GM12875 (cell line): ENCODE results near the gene LDHA.
"Not testable (repeated sequence)": the region's sequence is repeated elsewhere in the genome, so short reads cannot be mapped to it uniquely, and the experiment has no call there.

Experiments used
- H3K4me3 ChIP-seq: one replicate; pipeline ENCODE4 v1.5.1; 2011; ENCODE audit warnings: low read depth, low read length, control low read depth
- TF ChIP-seq, protein P1 (sequence below): IDR thresholded peaks from 2 replicates; pipeline ENCODE4 v1.5.1; 2011; ENCODE audit warnings: low read depth, mild to moderate bottlenecking, control low read depth, inconsistent platforms, low read length, moderate library complexity, borderline replicate concordance; ENCODE audit not compliant: insufficient read depth

LDHA gene

DNA sequence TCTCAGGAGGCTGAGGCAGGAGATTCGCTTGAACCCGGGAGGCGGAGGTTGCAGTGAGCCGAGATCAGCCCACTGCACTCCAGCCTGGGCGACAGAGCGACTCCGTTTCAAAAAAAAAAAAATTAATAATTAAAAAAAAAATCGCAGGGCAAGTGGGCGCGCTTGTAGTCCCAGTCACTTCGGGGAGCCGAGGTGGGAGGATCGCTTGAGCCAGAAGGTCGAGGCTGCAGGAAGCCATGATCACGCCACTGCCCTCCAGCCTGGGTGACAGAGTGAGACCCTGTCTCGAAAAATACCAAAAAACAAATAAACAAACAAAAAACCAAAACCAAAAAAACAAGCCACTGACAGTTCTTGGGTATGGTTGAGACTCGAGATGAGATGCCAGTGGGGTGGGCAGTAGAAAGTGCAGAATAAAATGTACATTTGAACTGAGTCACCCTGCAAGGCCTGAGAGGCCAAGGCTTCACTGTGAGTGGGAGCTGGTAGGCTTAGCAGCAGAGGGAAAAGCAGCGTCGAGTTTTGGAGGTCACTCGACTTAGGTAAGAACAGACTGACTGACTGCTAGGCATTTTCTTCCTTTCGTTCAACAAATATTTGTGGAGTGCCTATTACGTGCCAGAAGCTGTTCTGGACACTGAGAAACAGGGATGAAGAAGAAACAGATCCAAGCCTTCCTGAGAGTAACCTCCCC lies 635 bp upstream of the LDHA start:
- TF ChIP-seq, protein P1, sequence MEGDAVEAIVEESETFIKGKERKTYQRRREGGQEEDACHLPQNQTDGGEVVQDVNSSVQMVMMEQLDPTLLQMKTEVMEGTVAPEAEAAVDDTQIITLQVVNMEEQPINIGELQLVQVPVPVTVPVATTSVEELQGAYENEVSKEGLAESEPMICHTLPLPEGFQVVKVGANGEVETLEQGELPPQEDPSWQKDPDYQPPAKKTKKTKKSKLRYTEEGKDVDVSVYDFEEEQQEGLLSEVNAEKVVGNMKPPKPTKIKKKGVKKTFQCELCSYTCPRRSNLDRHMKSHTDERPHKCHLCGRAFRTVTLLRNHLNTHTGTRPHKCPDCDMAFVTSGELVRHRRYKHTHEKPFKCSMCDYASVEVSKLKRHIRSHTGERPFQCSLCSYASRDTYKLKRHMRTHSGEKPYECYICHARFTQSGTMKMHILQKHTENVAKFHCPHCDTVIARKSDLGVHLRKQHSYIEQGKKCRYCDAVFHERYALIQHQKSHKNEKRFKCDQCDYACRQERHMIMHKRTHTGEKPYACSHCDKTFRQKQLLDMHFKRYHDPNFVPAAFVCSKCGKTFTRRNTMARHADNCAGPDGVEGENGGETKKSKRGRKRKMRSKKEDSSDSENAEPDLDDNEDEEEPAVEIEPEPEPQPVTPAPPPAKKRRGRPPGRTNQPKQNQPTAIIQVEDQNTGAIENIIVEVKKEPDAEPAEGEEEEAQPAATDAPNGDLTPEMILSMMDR = no peak
- peak overlapping the region; percentile 96 for H3K4me3 ChIP-seq

DNA sequence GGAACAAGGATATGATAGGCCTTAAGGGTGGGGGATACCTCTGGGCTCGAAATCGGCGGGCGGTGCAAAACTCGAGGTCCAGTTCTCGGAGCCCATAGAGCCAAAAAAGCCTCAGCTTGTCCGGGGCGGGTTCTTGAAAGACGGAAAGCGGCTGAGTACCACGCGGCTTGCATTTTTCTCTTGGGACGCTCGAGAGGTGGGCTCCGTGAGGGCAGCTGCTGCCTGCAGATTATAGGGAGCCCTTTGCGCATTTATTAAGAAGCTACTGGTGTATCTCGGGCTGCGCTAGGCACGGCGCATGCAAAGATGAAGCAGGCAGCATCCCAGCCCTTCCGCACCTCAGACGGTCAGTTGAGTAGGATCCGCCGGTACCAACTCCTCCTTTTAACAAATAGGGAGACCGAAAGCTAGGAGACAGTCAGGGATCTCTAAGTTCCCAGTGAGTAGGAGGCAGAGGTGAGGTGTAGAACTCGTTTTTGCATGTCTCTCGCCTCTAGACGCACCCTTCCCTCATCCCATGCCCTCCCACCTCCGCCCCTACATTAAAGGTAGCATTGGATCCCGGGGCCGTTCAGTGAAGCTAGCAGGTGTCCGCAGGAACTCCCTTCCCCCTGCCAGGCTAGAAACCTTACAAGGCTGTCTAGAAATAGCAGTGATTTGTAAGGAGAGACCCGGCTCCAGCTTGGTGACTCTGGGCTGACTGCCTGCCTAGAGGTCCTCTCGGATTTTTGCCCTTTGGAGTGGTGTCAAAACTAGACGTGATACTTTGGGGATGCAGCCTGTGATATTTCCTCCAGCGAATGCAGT lies 768 bp downstream of the LDHA start:
- TF ChIP-seq, protein P1 = no peak
- H3K4me3 ChIP-seq = peak overlapping the region; percentile 96

DNA sequence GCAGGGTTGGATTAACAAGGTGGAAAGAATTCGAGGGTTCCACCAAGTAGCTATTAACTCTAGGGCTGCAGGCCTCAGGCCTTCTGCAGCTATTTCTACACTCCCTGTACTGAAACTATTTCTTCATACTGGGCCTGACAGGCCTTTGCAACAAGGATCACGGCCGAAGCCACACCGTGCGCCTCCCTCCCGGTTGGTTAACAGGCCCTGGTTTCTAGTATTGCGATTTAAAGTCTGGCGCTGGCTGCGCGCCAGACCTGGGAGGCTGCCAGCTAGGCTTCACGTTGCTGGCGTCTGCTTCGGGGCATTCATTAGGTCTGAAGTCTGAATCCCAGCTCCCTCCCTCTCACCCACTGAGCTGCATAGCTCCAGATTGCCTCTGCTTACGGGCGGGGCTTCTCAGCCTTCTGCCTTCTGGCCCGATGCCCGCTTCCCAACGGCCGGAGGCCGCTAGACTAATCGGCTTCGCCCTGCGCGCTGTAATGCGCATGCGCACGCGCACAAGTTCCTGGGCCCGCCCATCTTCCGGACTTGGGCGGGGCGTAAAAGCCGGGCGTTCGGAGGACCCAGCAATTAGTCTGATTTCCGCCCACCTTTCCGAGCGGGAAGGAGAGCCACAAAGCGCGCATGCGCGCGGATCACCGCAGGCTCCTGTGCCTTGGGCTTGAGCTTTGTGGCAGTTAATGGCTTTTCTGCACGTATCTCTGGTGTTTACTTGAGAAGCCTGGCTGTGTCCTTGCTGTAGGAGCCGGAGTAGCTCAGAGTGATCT lies 1.6 kb downstream of the LDHA start:
- peak overlapping the region; percentile 96 for H3K4me3 ChIP-seq
- TF ChIP-seq, protein P1 = no peak

DNA sequence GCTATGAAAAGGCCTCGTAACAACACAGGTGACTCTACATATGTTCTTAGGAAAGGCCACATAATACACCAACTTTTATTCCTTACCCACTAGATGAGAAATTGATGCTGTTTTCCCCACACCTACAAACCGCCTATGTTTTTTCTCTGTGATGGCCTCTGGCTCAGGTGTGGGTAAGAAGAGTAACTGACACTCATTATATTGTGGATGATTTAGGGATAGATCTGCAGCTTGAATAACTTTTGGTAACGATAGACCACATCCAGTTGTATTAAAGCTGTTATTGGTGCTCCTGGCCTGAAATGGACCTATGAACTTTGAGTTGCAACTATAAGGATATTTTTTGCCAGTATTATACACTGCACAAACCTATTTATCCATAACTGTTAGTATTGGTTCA lies 3.6 kb downstream of the LDHA start:
- TF ChIP-seq, protein P1 = no peak
- H3K4me3 ChIP-seq = no peak overlapping the region

DNA sequence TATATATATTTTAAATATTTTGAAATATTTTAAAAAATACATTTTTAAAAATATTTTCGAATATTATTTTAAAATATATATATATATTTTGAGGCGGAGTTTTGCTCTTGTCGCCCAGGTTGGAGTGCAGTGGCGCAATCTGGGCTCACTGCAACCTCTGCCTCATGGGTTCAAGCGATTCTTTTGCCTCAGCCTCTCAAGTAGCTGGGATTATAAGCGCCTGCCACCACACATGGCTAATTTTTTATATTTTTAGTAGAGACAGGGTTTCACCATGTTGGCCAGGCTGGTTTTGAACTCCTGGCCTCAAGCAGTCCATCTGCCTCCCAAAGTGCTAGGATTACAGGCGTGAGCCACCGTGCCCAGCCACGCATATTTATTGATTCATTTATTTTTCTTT lies 6.7 kb downstream of the LDHA start:
- H3K4me3 ChIP-seq = not testable (repeated sequence)

DNA sequence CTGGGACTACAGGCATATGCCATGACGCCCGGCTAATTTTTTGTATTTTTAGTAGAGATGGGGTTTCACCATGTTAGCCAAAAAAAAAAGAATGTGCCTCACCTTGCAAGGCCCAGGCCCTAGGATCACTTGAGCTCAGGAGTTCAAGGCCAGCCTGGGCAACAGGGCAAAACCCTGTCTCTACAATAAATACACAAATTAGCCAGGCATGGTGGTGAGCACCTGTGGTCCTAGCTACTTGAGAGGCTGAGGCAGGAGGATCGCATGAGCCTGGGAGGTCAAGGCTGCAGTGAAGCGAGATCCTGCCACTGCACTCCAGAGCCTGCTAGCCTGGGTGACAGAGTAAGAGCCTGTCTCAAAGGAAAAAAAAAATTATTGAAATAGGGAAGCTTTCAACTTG lies 9.7 kb downstream of the LDHA start:
- no peak overlapping the region for H3K4me3 ChIP-seq
- TF ChIP-seq, protein P1 = no peak

DNA sequence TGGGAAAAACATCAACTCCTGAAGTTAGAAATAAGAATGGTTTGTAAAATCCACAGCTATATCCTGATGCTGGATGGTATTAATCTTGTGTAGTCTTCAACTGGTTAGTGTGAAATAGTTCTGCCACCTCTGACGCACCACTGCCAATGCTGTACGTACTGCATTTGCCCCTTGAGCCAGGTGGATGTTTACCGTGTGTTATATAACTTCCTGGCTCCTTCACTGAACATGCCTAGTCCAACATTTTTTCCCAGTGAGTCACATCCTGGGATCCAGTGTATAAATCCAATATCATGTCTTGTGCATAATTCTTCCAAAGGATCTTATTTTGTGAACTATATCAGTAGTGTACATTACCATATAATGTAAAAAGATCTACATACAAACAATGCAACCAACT lies 13.0 kb downstream of the LDHA start:
- H3K4me3 ChIP-seq = not testable (repeated sequence)
